NCI-H1694 treated with DMSO at 0.1 percent for 48 hours (cell line): Measurements from ENCODE around the gene TUT7.
"Not testable (repeated sequence)": the region's sequence is repeated elsewhere in the genome, so short reads cannot be mapped to it uniquely, and the experiment has no call there.

Experiments
- DNase-seq: peaks from one replicate; lab custom pipeline; 2025; lab: John Stamatoyannopoulos, UW

Gene TUT7

DNA sequence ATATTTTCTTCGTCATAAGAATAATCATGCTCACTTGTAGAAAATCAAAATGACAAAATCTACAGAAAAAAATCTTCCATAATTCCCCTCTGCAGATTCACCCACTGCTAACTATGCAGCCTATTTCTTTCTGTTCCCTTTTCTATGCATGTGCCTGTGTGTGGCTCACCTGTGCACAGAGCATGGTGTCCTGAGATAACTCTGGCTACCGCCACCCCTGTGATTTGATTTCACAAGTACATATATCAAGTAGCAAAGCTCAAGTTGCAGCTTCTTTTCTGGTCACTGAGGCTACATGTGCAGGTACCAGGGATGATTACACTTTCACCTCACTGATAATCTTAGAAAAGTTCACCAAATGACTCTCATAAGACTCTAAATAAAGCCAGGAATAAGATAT, 53.5 kb downstream of the TUT7 start:
- DNase-seq, result no peak

DNA sequence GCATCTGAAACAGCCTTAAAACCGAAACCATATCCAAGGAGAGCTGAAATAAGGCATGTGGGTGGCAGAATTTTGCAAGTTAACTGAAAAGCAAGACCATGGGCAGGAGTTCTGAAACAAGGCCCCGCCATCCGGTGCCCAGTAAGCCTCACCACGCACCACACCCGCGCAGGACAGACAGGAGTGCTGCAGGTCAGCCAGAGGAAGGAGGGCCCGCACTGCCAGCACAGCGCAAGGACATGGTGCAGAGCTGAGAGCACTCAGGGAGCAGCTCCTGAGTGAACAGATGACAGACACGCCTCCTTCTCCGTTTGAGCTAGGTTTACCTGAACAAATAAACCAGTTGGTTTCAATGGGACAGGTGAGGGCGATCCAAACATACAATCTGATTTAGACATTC, 55.3 kb downstream of the TUT7 start:
- no peak for DNase-seq

DNA sequence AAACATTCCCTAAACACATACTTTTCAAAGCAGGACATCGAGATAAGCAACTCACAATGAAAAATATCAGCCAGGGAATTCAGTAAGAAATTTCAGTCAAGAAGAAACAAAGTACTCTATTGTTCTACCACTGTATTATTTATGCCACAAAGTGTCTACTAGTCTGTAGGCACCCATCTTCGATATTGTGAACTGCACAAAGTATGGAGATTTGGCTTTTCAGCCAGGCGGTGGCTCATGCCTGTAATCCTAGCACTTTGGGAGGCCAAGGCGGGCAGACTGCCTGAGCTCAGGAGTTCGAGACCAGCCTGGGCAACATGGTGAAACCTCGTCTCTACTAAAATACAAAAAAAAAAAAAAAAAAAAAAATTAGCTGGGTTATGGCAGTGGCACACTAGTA, 63.9 kb downstream of the TUT7 start:
- not testable (repeated sequence) for DNase-seq

DNA sequence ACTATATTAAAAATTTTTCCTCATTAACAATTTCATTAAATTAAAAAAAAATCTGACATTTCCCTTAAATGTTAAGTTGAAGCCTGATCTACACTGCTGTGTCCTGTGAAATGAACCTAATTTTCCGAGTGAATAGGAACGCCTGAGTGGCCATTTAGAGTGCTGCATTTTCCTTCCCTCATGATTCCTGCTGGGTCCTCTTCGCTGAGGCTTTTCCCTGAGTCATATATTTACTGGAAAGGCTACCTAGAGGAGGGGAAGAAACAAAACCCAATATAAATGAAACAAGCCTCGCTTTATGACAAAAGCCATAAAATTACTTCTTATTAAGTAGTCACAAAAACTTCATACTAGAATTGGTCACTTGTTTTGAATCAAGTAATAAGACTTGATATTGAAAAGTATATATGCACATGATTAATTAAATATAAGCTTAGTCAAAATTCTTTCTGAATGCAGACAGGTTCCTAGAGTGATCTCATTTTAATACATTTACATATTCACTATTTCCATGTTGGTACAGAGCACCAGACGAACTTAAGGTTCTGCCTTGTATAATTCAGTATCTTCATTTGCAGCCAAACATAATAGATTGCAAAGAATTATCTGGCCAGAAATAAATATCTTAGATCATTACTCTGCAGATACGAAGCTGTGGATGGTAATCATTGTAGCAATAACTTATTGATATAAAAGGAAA, 65.6 kb downstream of the TUT7 start:
- no peak for DNase-seq

DNA sequence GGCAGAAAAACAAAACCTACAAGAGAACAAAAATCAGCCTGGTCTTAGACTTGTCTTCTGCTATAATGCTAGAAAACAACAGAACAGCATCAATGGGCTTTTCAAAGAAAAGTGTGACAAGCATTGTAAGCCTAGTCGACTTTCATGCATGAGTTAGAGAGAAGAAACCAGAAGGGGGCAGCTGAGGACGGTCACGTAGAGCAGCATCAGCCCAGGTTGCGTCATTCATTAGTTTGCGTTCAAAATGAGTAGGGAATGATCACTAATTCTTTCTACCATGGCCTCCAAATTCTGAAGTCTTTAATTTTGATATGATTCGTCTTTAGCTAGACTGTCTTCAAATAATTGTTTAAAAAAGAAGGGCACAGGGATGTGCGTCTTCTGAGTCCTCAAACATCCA, 67.2 kb downstream of the TUT7 start:
- DNase-seq, result peak; percentile 71

DNA sequence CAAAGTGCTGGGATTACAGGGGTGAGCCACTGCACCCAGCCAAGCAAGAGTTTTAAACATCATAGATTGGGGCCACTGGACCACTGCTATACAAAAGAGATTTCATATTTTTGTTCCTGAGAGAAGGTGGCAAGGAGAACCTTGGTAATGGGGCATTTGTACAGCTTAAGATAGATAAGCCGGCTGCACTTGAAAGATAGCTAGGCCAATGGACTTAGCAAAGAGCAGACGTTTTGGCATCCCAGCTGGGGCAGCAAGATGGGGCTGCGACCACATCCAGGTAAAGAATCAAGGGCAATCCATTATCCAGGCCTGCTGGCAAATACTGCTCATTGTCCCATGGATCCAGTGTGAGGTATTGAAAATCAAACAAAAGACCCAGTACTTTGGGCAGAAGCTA, 67.9 kb downstream of the TUT7 start:
- no peak for DNase-seq

DNA sequence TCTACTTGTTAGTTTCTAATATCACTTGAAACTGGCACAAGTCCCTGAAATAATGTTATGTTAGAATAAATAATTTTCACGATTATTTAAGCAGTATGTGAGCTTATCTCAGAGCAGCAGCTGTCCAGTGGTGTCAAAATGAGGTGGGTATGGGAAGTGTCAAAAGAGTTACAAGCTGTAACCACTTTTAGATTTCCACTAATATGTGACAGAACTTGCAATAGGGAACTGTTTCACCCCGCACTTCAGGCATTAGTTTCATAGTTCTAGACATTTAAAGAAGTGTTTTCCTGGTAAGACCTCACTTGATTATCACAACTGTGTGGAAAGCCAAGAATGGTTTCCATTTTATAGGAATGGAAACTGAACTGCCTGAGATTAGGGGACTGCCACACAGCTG, 68.9 kb downstream of the TUT7 start:
- no peak for DNase-seq

DNA sequence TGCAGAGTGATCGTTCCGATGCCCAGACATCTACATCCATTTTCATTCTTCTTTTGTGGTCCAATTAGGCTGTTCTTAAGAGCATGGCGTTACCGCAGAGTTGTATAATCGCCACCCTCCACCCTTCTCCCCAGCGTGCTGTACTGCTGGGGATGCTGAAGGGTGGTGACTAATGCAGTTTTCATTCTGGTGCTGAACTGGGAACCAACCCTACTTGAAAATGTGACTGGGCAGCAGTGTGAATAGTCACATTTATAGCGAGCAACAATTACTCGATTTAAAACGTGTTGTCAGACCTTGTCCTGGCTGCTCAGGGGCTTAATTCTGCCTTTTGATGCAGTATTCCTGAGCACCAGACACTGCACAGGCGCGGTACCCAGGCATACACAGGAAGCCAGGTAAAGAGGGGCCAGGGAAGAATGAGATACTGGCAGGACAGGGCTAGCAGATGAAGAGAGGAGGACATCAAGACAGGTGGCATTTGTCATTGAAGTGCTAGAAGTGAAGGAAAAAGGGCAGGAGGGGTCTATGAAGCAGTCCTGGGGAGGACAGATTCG, 71.2 kb downstream of the TUT7 start:
- DNase-seq, result no peak

DNA sequence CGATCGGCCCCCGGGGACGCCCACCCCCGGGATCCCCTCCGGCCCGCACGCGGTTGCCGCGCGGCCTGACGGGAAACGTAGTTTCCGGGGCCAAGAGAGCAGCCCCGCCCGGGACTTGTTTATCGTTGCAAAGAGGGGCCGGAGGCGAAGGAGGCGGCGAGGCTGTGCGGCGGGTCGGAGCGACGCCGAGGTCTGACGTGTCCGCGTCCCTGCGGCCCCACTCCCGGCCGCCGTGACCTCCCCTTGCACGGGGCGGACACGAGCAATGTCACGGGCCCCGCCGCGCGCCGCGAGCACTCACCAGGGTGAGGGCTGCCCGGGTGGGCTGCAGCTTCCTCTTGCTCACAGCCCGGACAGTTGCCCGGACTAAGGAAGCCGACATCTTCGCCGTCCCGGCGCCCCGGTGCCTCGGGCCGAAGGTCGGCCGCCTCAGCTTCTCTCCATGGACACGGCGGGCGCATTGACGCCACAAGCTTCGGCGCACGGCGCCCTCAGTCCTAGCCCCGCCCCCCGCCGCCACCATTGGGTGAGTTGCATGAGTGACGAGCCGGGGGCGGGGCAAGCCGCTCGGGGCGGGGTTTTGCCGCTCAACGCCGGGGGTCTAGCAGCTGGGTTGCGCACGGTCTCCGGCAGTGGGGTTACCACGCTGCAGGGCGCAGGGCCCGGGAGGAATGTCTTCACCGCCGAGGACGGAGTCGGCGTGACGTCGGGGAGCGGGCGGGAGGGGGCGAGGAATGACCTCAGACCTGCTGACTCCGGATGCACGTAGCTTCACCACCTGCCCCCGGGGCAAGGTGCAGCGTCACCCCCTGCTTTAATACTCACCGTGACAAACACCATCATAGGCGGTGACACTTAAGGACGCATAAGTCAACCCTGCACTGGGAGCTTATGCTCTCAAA, 71.9 kb downstream of the TUT7 start, which contains the start of gene ISCA1:
ISCA1 (minus strand) TSS at position 462 of the 902 bp plus-strand sequence; CDS start at position 382, 80 bp downstream.
- peak; percentile 64 for DNase-seq

DNA sequence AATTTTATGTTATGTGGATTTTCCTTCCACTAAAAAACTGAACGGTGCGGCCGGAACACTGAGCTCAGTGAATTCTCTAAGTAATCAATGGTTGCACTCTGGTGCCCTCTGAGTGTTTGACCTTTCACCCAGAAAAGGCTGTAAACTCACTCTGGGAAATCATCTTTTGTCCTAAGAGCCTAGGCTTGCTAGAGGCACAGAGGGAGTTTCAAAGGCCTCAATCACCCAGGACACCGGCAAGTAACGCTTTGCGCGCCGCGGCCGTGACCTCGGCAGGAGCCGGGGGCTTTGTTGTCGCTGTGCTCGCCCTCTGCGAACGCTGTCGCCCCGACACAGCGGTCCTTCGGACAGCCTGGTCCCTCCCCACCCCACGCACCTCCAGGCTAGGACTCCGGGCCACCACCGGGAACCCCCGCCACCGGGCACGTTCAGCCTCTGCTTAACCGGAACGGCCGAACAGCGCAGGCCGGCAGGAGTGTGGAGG, 72.6 kb downstream of the TUT7 start:
- DNase-seq, result peak; percentile 20

DNA sequence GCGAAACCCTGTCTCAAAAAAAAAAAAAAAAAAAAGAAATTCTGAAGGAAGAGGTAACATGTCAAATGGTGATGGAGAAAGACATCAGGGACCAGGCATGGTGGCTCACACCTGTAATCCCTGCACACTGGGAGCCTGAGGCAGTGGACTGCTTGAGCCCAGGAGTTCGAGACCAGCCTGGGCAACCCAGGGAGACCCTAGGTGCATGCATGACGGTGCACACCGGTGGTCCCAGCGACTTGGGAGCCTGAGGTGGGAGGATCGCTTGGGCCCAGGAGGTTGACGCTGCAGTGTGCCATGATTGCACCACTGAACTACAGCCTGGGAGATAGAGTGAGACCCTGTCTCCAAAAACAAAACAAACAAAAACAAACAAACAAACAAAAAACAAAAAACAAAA, 73.6 kb downstream of the TUT7 start:
- DNase-seq, result no peak

DNA sequence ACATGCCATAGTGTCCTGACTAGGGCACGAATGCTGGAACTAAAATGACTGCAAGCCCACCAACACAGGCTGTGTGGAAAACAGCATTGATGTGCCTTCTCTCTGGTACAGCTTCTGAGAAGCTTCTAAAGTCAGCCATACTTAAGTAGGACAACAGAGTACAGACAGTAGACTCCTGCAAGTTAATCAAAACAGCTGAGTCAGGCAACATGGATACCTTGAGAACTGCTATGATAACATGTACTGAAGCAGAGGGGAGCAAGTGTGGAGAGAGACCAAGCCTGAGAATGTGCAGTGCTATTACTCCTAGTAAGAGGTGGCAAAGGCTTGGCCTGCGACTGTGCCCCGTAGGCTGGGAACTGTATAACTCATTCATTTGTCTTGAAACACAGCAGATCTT, 74.4 kb downstream of the TUT7 start:
- no peak for DNase-seq

DNA sequence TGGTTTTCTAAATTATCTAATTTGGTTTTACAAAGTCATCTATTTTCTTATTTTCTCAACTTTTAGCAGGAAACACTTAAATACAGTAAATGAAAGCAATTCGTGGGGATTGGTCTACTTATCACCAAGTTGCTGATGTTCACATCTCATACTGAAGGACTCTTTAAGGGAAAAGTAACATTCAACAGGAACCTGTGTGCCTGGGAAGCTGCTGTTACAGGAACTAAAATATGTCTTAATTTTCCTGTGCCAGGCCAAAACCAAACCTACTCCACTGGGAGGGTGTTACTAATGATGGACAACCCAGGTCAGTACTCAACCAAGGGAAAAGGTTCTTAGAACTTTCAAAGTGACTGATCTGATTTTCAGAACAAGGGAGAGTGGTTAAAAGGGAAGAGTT, 77.1 kb downstream of the TUT7 start:
- no peak for DNase-seq

DNA sequence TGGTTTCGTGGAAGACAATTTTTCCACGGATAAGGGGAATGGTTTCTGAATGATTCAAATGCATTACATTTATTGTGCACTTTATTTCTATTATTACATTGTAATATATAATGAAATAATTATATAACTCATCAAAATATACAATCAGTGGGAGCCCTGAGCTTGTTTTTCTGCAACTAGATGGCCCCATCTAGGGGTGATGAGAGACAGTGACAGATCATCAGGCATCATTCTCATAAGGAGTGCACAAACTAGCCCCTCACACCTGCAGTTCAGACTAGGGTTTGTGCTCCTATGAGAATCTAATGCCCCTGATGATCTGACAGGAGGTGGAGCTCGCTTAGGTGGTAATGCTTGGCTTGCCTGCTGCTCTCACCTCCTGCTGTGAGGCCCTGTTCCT, 78.2 kb downstream of the TUT7 start:
- peak; percentile 0 for DNase-seq

DNA sequence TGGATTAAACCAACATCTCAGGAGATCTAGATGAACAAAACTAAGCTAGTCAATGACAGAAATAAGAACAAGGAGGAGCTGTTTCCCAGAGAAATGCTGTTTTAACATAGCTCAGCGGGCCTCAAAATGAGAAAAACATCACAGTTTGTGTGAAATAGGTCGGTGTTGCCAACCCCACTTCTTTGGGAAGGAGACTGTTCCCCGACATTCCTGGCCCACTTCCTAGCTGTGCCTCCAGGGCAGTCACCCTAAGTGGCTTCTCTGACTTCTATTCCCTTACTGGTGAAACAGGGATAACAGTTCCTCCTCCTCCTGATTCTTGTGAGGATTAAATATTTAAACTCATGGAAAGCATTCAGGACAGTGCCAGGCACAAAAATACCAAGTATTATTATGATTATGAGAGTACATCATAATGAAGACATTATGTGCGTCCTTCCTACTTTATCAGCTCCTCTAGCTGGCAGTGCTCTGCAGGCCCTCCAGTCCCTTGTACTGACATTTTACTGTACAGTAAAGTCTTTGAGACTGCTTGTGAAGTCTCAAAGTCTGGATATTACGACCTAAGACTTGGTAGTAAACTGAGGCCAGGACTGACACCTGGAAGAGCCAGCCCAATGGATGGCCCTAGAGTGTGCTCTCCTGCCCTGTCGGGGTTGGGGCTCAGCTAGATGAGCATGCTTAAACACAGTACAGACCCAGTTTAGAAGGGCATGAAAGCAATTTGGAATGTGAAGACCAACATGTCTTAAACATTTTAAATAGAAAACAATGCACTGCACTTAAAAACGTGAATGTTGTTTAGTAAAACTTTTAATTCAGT, 79.2 kb downstream of the TUT7 start:
- no peak for DNase-seq

DNA sequence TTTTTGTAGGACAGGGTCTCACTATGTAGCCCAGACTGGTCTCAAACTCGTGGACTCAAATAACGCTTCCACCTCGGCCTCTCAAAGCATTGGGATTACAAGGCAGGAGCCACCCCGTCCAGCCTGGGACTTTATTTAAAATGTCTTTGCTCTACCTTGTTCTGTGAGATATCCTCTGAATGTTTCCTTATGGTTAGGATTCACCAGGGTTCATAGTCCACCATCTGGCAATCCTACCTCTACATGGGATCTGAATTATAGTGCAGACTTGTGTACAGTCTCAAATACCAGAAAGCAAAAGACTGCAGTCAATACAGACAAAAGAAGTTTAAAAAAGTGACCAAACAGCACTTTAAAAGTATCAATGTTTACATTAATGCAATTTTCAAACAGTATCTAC, 82.0 kb downstream of the TUT7 start:
- DNase-seq, result no peak

DNA sequence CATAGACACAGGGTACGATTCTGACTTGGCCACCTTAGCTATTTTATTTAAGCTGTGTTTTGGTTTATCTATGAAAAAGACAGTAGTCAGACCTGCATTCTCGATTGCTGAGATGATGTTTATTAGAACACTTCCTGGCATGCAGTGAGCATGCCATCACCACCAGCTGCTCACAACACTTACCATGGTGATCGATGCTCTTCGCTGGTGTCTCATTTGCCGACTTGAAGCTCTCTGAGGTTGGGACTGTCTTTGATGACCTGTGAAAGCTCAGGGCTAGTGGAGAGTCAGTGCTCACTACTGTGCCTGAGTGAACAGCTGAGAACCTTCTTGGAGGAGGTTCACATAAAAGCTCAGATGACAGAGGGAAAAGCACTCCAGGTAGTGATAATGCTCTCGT, 90.3 kb downstream of the TUT7 start:
- DNase-seq, result no peak

DNA sequence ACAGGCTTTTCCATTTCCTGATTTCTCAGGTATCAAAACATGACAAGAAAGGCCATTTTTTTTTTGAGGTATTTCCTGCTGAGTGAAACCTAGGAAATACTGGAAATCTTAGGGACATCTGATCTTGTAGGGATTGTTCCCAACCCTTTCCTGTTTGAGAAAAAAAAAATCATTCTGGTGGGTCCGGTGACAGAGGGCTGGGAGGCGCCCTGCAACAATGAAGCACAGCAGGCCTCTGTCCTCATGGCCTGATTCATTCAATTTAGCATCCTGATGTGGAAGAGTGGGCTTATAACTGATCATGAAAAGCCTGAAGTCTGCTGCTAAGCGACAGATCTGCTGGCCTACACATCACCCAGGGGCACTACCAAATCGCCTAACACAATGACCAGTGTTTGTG, 91.7 kb downstream of the TUT7 start:
- no peak for DNase-seq

DNA sequence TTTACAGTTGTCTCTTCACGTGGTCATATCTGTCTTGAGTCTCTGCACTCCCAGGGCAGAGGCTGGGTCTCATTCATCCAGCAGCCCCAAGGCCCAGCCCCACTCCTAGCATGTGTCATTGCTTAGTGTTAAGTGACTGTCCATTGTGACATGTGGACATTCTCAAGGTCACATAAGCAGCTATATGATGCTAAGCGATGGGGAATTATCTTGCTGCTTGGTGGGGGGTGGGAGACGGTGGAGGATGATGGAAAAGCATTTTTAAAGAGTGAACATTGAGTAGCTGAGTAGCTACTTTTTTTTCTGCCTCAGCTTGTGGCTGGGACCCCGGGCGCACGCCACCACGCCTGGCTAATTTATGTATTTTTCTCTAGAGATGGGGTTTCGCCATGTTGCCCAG, 94.7 kb downstream of the TUT7 start, which contains the start of gene C9orf153:
C9orf153 (minus strand) TSS at position 101 of the 400 bp plus-strand sequence. CDS start 30,054 bp downstream, outside the sequence.
- no peak for DNase-seq

DNA sequence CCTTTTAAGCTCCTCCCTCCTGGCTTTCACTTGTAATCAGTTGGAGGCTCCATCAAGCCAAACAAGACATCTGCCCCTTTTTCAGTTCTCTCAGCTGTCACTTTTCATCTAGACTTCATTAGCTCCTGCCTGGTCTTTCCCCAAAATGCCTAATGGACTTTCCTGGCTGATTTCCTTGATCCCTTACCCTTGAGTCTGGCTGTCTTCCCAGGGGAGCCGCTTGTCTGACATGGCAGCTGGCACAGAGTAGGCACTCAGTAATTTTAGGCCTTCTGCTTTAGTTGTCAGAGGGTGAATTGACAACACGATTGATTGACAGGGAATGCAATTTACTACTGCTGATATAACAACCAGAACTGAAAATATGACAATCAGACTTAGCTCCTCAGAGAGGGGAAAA, 96.8 kb downstream of the TUT7 start:
- peak; percentile 64 for DNase-seq

DNA sequence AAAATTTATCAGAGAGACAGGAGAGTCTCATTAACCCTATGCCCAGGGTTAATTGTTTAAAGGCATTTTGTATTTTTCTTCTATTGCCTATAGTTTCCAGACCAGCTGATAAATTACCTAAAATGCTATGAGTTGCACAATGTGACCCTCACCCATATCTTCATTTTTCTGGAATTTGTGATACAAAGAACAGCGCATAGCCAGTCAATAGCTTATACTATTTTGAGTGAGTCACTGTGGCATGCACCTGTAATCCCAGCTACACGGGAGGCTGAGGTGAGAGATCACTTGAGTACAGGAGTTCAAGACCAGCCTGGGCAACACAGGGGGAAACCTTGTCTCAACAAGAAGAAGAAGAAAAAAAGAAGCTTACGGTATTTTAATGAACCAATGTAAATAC, 97.6 kb downstream of the TUT7 start:
- DNase-seq, result no peak

DNA sequence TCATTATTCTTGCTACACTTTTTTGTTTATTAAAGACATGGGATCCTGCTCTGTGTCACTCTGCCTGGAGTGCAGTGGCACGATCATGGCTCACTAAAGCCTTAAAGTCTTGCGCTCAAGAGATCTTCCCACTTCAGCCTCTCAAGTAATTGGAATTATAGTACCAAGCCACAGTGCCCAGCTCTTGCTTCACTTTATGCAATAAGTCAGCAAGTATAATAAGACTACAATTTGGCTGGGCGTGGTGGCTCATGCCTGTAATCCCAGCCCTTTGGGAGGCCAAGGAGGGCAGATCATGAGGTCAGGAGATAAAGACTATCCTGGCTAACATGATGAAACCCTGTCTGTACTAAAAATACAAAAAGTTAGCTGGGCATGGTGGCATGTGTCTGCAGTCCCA, 100.6 kb downstream of the TUT7 start:
- DNase-seq, result no peak
